Left renal cortex interstitium (tissue), 4 donors: ENCODE data around the gene SRRM1. TPM values are rescaled to one million over a fixed set of nuclear protein-coding genes. Genes with fewer than 3 reads are reported as not detected.

Source experiments
- DNase-seq, 4 donors: peaks; one replicate each; pipeline ENCODE4 v3.0.0-alpha.2; 2013; ENCODE audit warnings: low read depth in 4 of 4, low spot score in 2 of 4, missing footprints in 1 of 4
- polyA plus RNA-seq, 4 donors: library from polyadenylated mRNA; unstranded; fragments of 120-200 nt; gene quantifications; one replicate each; pipeline ENCODE4 v1.2.1, GENCODE V29; 2013; ENCODE audit not compliant: insufficient read length in 4 of 4

Gene SRRM1
- 100 to 1,000 TPM in 3 of 4 donors, 10 to 100 TPM in 1; 96.0 to 193 (median 143) TPM for polyA plus RNA-seq

- DNase-seq, result peak; percentile 96 to 99 (median 98)
These were observed at the start of gene SRRM1 for GRCh38 chr1:24642481-24643362. TSS of gene SRRM1 (plus strand) at chr1:24643302. CDS start at chr1:24643327, 25 bp downstream.

GRCh38 chr1:24594328-24594598, 48.8 kb upstream of the SRRM1 start:
- no peak for DNase-seq

- no peak for DNase-seq
These were observed 46.7 kb upstream of the SRRM1 start for GRCh38 chr1:24596401-24596880.

- DNase-seq, result no peak
These were observed 43.8 kb upstream of the SRRM1 start for GRCh38 chr1:24599265-24599664.

- DNase-seq, result no peak
These were observed 42.6 kb upstream of the SRRM1 start for GRCh38 chr1:24600551-24600950.

- no peak for DNase-seq
These were observed 37.4 kb upstream of the SRRM1 start for GRCh38 chr1:24605534-24606295.

- DNase-seq, result no peak
These were observed 36.9 kb upstream of the SRRM1 start for GRCh38 chr1:24606296-24606605.

- DNase-seq, result no peak
These were observed 36.5 kb upstream of the SRRM1 start for GRCh38 chr1:24606621-24607020.

- no peak for DNase-seq
These were observed 33.1 kb upstream of the SRRM1 start for GRCh38 chr1:24609949-24610517.

- DNase-seq, result no peak
These were observed 23.7 kb upstream of the SRRM1 start for GRCh38 chr1:24619376-24619775.

- DNase-seq, result no peak
These were observed 22.4 kb upstream of the SRRM1 start for GRCh38 chr1:24620678-24621077.

GRCh38 chr1:24621121-24621520, 22.0 kb upstream of the SRRM1 start:
- DNase-seq, result no peak

GRCh38 chr1:24622218-24622617, 20.9 kb upstream of the SRRM1 start:
- DNase-seq, result no peak

GRCh38 chr1:24632832-24633175, 10.3 kb upstream of the SRRM1 start:
- DNase-seq, result no peak

GRCh38 chr1:24635195-24635843, 7.8 kb upstream of the SRRM1 start:
- peak in 2 of 4 donors; percentile 28 to 47 for DNase-seq

- no peak for DNase-seq
These were observed 6.3 kb upstream of the SRRM1 start for GRCh38 chr1:24636661-24637357.

- DNase-seq, result no peak
These were observed 4.0 kb upstream of the SRRM1 start for GRCh38 chr1:24639094-24639493.

GRCh38 chr1:24639881-24640280, 3.2 kb upstream of the SRRM1 start:
- DNase-seq, result no peak

- no peak for DNase-seq
These were observed 2.8 kb upstream of the SRRM1 start for GRCh38 chr1:24640288-24640687.

GRCh38 chr1:24641646-24642151, 1.4 kb upstream of the SRRM1 start:
- no peak for DNase-seq
